DND-41 (cell line): ENCODE data around the gene GBX1.

Experiments
- EZH2 ChIP-seq: IDR thresholded peaks from 3 replicates; pipeline ENCODE4 v1.6.1; 2012; ENCODE audit warnings: borderline replicate concordance, low read depth, mild to moderate bottlenecking, moderate library complexity, low read length, inconsistent platforms; ENCODE audit not compliant: severe bottlenecking
- TF ChIP-seq, protein P1 (sequence below): IDR thresholded peaks from 2 replicates; pipeline ENCODE4 v1.5.1; 2012; ENCODE audit warnings: borderline replicate concordance, low read length, moderate library complexity, mild to moderate bottlenecking; ENCODE audit not compliant: poor library complexity, severe bottlenecking; ENCODE audit errors: extremely low read depth

DNA sequence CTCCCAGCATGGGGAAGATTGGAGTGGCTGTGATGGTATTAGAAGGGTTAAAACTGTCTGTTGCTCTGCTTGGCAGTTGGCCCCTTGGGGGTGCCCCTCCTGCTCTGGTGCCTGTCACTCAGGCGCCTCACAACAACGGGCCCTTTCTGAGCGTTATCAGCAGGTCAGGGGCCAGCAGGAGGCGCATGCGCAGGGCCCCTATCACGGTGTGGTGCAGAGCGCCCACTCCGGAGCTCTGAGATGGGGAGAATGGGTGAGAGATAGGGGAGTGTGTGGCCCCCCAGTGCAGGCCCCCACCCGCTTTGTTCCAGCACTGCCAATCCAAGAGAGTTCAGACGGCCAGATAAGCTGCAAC lies 24.8 kb downstream of the GBX1 start:
- TF ChIP-seq, protein P1, sequence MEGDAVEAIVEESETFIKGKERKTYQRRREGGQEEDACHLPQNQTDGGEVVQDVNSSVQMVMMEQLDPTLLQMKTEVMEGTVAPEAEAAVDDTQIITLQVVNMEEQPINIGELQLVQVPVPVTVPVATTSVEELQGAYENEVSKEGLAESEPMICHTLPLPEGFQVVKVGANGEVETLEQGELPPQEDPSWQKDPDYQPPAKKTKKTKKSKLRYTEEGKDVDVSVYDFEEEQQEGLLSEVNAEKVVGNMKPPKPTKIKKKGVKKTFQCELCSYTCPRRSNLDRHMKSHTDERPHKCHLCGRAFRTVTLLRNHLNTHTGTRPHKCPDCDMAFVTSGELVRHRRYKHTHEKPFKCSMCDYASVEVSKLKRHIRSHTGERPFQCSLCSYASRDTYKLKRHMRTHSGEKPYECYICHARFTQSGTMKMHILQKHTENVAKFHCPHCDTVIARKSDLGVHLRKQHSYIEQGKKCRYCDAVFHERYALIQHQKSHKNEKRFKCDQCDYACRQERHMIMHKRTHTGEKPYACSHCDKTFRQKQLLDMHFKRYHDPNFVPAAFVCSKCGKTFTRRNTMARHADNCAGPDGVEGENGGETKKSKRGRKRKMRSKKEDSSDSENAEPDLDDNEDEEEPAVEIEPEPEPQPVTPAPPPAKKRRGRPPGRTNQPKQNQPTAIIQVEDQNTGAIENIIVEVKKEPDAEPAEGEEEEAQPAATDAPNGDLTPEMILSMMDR: no peak
- no peak for TF ChIP-seq EZH2
